Measurements from ENCODE around the gene NOL4L.
"Not testable (repeated sequence)": the region's sequence is repeated elsewhere in the genome, so short reads cannot be mapped to it uniquely, and the experiment has no call there.

Gene NOL4L

DNA sequence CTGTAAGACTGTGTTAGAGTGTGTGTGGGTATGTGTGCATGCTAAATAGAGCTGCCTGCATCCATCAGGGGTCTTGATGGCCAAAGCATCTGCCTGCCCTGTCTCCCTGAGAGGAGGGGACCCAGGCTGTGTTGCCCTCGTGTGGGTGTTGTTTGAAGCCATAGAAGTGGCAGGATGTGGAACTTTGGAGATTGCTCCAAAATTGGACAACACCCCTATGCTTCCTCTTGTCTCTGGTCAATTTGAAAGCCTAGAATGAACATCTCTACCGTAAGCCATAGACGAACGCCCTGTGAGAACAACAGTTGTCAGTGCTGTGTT lies 144.4 kb downstream of the NOL4L start:
- DNase-seq, result no peak

DNA sequence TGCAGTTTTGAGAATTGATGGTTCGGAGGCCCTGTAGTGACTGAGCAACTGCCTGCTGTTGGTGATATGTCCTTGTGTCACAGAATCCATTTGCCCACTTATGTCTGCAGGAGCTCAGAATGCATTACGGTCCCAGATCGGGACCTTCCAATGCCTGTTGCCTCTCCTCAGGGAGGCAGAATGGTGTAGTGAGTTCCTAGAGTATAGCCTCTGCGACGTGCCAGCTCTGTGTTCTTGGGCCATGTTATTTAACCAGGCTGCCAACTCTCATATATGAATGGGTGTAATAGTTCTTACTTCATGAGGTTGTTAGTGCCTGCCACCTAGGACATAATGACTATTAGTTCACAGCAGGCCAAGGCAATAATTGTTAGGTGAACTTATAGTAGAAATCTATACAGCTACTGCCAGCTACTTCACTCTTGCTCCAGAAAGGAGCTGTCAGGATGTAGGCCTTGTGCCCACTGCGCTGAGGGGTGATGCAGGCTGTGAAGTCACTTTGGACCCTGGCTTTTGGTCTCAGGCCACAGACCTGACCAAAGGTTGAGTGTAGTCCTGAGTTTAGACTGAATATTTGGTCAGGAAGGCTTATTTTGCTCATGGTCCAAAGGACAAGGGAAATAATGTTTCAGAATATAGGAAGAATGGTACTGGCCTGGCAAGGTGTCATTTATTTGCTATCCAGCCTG lies 144.9 kb downstream of the NOL4L start:
- no peak for DNase-seq

DNA sequence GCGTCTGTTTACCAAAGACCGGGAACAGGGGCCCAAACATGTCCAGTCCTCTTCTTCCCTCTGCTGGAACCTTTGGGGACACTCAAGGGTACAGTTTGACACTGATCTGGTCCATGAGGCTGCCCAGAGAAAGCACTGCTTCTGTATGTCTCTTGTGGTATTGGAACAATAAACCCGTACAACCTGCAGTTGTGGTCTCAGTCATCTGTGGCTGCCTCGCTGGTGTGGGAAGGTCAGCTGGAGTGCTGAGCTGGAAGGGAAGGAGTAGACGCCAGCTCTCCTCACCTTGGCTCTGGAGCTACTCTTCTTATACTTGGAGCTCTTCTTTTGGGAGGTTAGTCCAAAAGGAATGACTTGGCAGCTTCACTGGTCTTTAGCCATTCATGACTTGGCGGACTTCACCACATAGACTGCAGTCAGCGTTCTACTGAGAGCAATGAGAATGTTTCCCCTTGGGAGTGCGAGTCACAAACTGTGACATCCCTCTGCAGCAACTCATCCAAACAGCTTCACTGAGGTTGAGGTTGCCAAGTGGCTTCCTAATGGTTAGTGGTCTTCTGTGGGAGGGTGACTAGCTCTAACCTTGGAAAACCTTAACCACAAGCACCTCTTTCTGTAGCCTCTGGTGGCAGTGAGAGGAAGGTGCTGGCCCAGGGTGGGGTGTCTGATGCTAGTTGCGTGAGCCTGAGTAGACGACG lies 145.9 kb downstream of the NOL4L start:
- DNase-seq, result no peak

DNA sequence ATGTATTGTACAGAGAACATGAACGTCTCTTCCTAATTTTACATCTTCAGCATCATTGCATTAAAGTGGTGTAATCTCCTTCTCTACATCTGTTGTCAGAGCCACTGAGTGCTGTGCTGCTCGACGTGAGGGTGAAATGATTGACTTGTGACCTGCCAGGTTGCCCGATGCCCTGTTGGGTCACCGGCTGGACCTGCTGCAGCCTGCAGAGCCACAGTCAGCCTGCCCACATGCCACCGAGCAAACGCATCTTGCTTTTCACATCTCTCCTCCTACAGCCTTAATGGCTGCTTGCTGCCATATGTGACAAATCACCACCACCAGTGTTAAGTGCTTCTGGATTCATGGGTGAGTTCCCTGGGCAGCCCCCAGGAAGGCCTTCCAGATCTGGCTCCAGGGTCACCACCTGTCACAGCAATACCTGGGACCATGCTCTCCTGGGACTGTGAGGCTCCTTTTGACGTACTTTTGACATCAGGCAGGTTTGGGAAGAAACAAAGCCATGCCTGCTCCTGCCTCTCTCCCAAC lies 146.7 kb downstream of the NOL4L start:
- DNase-seq, result no peak

DNA sequence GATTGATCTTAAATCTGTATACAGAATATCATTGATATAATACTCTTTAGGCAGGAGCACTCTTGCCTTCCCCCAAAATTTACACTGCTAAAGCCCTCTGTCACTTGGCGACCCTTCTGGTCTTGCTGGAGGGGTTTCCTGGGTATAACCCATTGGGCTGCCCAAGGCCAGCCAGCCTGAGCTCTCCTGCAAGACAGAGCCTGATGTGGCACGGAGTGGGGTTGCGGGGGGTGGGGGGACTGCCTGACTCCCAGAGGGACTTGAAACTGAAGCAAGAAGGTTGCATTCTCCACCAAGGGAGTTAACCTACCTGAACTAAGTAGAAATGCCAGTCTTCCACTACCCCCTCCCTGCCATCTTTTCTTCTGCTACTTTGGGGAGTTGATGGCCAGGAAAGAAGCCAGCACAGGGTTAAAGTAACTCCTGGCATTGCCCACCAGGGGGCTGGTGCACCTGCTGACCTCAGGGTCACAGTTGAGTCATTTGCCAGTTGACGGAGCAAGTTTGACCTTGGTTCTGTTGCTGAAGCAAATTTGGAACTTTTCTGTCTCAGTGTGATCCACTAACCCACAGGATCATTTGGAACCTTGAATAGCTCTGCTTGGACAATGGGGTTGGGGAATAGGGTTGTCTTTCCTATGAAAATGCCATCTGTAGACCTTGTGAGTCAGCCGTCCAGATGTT lies 147.6 kb downstream of the NOL4L start:
- no peak for DNase-seq

DNA sequence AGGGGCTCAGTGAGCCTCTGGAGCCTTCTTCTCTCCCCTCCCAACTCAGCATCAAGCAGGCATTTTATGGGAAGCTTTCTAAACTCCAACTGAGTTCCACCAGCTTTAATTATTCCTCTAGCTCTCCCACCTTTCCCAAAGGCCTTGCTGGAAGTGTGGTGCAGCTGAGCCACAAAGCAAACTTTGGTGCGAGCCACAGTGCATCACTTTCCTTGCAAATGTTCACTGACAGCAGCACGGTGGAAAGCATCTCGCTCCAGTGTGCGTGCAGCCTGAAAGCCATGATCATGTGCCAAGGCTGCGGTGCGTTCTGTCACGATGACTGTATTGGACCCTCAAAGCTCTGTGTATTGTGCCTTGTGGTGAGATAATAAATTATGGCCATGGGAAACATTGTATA lies 148.2 kb downstream of the NOL4L start:
- no peak for DNase-seq

DNA sequence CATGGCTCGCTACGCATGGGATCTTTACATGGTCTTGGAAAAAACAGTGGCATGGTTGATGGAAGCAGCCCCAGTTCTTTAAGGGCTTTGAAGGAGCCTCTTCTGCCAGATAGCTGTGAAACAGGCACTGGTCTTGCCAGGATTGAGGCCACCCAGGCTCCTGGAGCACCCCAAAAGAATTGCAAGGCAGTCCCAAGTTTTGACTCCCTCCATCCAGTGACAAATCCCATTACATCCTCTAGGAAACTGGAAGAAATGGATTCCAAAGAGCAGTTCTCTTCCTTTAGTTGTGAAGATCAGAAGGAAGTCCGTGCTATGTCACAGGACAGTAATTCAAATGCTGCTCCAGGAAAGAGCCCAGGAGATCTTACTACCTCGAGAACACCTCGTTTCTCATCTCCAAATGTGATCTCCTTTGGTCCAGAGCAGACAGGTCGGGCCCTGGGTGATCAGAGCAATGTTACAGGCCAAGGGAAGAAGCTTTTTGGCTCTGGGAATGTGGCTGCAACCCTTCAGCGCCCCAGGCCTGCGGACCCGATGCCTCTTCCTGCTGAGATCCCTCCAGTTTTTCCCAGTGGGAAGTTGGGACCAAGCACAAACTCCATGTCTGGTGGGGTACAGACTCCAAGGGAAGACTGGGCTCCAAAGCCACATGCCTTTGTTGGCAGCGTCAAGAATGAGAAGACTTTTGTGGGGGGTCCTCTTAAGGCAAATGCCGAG lies 148.8 kb downstream of the NOL4L start:
- no peak for DNase-seq

DNA sequence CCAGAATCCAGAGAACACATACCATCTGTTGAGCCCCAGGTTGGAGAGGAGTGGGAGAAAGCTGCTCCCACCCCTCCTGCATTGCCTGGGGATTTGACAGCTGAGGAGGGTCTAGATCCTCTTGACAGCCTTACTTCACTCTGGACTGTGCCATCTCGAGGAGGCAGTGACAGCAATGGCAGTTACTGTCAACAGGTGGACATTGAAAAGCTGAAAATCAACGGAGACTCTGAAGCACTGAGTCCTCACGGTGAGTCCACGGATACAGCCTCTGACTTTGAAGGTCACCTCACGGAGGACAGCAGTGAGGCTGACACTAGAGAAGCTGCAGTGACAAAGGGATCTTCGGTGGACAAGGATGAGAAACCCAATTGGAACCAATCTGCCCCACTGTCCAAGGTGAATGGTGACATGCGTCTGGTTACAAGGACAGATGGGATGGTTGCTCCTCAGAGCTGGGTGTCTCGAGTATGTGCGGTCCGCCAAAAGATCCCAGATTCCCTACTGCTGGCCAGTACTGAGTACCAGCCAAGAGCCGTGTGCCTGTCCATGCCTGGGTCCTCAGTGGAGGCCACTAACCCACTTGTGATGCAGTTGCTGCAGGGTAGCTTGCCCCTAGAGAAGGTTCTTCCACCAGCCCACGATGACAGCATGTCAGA lies 149.6 kb downstream of the NOL4L start:
- no peak for DNase-seq

DNA sequence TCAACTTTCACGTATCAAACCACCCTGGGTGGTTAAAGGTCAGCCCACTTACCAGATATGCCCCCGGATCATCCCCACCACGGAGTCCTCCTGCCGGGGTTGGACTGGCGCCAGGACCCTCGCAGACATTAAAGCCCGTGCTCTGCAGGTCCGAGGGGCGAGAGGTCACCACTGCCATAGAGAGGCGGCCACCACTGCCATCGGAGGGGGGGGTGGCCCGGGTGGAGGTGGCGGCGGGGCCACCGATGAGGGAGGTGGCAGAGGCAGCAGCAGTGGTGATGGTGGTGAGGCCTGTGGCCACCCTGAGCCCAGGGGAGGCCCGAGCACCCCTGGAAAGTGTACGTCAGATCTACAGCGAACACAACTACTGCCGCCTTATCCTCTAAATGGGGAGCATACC lies 150.7 kb downstream of the NOL4L start:
- DNase-seq, result no peak

DNA sequence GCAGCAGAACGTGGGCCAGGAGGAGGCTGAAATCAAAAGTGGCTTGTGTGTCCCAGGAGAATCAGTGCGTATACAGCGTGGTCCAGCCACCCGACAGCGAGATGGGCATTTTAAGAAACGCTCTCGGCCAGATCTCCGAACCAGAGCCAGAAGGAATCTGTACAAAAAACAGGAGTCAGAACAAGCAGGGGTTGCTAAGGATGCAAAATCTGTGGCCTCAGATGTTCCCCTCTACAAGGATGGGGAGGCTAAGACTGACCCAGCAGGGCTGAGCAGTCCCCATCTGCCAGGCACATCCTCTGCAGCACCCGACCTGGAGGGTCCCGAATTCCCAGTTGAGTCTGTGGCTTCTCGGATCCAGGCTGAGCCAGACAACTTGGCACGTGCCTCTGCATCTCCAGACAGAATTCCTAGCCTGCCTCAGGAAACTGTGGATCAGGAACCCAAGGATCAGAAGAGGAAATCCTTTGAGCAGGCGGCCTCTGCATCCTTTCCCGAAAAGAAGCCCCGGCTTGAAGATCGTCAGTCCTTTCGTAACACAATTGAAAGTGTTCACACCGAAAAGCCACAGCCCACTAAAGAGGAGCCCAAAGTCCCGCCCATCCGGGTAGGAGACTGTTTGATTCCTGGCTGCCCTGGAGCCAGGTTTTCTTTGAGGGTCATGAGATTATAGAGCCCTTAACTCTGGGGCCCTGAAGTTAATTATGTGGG lies 151.7 kb downstream of the NOL4L start:
- no peak for DNase-seq

DNA sequence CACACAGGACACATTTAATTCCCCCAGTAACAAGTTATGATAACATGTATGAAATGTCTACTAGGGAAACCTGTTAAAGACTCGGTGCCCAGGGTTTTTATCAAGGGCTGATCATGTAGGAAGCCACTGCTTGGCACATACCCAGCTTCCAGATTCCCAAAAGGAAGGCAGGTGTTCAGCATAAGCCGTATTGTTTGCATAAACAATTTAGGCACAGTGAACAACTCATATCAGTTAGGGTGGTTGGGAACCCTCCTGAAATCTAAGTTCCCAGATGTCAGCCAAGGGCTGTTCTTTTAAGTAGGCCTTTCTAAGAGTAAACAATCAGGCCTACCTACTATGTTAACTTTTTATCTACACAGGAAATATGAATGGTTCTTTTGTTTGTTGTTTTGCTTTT lies 152.9 kb downstream of the NOL4L start:
- no peak for DNase-seq

DNA sequence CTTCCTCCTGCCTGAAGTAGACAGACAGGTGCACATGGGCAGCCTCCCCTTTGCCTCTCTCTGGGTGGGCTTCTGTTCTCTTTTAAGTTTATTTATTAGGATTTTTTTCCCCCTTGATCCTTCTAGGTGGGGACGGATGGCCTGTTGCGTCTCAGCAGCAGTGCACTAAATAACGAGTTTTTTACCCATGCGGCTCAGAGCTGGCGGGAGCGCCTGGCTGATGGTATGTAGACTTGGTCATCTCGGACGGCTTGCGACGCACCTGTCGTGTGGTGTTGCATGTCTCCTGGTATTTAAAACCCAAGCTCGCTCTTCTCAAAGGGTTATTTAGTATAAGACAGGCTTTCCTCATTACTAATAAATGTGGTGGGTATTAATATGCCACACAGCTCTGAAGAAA lies 153.7 kb downstream of the NOL4L start:
- DNase-seq, result no peak

DNA sequence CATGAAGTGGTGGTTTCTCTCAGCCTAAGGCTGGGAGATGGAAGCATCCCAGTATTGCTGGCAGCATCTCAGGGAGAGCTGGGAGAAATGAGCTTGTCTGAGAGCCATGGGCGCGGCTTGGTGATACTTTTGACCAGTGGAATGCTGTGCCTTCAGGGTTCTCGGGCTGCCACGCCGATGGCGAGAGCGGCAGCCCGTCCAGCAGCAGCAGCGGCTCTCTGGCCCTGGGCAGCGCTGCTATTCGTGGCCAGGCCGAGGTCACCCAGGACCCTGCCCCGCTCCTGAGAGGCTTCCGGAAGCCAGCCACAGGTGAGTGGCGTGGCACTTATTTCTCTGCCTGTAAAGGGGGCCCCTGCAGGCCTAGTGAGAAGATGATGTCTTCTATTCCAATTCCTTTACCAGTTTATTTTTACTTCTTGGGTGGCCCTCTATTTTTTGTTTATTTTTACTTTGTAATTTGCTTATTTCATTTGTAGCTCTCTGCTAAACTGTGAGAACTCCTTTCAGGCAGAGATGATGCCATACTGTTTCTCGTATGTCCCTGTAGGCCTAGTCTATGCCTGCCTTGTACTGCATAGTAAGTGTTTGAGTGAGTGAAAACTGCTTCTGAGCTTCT lies 155.3 kb downstream of the NOL4L start:
- no peak for DNase-seq

DNA sequence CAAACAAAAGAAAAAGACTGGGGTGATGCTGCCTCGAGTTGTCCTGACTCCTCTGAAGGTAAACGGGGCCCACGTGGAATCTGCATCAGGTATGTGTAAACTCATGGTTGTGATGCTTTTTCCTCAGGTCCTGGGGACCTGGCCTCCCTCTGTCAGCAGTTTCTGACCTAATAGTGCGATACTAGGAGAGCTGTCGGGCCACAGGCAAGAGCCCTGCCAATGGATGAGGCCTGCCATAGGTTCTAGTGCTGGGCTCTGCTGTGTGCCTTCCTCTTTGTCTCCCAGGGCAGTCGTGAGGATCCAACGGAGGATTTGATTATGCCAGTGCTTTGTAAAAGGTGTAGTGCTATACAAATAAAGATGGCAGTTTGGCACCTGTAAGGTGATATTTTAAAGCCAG lies 155.8 kb downstream of the NOL4L start:
- DNase-seq, result no peak

DNA sequence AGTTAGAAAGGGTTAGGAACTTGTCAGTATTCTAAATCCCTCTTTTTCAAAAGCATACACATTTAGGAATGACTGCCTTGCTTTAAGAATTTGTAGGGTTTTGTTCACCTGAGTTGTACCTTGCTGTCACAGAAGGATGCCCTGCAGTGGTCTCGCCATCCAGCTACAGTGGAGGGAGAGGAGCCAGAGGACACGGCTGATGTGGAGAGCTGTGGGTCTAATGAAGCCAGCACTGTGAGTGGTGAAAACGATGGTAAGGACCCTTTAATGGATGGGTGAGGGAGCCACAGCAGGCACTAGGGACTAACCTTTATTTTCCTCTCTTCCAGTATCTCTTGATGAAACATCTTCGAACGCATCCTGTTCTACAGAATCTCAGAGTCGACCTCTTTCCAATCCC lies 157.1 kb downstream of the NOL4L start:
- DNase-seq, result no peak

DNA sequence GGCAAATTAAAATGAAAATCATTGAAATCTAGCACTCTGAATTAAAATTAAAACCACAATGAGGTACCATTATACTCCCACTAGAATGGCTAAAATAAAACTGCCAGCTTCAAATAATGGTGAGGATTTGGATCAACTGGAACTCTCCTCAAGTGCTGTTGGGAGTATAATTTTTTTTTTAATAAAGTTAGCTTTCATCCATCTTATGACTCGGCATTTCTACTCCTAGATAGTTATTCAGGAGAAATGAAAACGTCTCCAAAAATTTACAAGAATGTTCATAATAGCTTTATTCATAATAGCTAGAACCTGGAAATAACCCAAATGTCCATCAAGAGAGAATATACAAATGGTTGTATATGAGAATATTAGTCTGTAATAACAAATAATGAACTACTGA lies 163.8 kb downstream of the NOL4L start:
- DNase-seq, result no peak

DNA sequence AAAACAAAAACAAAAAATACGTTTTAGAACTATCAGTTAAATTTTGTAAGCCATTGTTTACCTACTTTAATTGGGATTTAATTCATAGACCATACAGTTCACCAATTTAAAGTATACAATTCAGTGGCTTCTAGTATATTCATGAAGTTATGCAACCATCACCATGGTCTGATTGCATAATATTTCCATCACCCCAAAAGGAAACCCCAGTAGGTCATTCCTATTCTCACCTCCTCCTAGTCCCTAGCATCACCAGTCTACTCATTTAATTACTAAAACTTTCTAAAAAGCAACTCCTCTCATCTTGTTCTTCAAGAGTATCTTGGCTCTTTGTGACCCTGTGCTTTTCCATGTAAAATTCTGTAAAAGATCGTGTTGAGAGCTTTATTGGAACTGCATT lies 166.8 kb downstream of the NOL4L start:
- no peak for DNase-seq

DNA sequence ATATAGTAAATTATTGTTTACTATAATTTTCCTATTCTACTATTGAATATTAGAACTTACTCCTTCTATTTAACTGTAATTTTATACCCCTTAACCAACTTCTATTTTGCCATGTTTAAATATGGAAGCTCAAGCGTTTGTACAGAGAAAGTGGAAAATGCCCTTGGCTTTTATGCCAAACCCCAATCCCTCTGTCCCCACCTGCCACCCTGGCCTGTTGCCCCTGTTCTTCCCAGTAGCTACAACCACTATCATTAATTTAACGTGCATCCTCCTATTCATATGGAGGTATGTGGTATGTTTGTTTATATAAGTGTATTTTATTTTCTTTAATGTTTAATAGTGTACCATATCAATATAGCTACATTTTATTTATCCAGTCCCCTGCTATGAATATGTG lies 168.9 kb downstream of the NOL4L start:
- no peak for DNase-seq

DNA sequence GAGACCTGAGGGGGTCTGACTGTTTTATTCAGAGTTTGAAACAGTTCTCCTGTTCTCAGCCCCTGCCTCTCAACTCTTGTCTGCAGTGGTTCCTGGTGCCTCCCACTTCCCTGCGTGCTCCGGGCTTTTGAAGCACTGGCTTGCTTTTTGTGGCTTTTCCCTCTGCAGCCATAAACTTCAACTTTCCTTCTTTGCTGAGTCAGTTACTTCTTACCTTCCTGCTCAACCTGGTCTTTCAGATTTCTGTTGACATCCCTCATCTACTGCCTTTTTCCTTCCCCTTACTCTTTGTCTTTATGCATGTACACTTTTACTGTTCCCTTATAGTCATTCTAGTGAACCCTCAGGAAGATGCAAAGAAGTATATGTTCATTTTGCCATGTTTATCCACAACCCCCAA lies 169.6 kb downstream of the NOL4L start:
- no peak for DNase-seq

DNA sequence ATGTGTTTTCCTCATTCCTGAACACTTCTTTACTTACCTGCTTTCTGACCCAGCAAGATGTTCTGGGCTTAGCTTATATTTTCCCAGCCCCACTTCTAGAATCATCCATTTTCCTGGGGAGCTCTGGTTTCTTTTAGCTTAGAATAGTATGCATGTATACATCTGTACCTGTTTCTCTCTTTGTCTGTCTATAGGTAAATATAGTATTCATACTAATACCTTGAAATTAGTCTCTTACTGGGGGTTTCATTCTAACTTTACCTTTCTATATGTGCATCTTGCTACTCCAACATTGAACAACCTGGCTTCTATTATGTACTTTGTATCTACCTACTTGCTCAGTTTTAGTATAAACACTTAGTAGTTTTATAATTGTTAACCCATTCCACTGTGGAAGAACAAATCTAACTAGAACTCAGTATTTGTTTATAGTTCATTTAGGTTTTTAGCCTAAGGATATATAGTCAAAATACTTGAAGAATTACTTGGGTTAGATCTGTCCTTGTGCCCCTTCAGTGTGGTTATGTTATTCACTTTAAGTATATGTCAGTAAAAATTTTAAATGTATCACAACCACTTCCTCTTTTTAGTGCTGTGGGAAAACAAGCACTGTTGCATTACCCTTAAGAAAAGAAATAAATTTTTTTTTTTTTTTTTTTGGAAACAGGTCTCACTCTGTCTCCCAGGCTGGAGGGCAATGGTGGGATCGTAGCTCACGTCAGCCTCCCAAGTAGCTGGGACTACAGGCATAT lies 173.0 kb downstream of the NOL4L start:
- DNase-seq, result no peak

DNA sequence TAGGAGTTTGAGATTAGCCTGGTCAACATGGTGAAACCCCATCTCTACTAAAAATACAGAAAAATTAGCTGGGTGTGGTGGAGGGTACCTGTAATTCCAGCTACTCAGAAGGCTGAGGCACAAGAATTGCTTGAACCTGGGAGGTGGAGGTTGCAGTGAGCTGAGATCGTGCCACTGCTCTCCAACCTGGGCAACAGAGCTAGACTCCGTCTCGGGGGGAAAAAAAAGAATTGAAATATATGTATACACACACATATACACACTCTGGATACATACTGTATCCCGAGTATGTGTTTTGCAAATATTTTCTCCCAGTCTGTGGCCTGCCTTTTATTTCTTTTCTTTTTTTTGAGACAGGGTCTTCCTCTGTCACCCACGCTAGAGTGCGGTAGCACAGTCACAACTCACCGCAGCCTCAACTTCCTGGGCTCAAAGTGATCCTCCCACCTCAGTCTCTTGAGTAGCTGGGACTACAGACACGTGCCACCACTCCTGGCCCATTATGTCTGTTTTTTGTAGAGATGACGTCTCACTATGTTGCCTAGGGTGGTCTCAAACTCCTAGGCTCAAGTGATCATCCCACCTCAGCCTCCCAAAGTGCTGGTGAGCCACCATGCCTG lies 177.9 kb downstream of the NOL4L start:
- DNase-seq, result not testable (repeated sequence)
